Measurements from ENCODE around the gene NCOA7. TPM values are rescaled to one million over a fixed set of nuclear protein-coding genes. Genes with fewer than 3 reads are reported as not detected.

Gene NCOA7
- total and polyA plus RNA-seq, 8 donors, result 1.2 to 131 (median 21.8) TPM

DNA sequence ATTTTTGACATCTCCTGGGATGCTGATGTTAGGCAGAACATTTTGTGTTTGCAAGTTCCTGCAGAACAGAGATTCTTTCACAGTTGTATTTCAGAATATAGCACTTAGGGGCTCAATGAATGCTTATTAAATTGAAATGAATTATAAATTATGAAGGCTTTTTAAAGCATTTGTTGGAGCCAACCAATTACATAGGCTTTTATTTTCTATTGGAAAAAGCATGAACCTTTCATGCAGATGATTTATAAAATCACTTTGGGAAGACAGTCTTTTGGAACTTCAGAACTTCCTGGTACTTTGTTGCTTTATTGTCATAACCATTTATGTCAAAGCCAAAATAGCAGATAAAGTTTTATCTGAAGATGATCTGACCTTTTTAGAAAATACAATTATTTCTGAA is 96.6 kb downstream of the NCOA7 start:
- TF ChIP-seq EP300 (IDR thresholded peaks at IDR 0.05) (no peak), POLR2A (IDR thresholded peaks at IDR 0.05) (no peak), POLR2AphosphoS5 (IDR thresholded peaks at IDR 0.05) (no peak)
- TF ChIP-seq, protein P1, sequence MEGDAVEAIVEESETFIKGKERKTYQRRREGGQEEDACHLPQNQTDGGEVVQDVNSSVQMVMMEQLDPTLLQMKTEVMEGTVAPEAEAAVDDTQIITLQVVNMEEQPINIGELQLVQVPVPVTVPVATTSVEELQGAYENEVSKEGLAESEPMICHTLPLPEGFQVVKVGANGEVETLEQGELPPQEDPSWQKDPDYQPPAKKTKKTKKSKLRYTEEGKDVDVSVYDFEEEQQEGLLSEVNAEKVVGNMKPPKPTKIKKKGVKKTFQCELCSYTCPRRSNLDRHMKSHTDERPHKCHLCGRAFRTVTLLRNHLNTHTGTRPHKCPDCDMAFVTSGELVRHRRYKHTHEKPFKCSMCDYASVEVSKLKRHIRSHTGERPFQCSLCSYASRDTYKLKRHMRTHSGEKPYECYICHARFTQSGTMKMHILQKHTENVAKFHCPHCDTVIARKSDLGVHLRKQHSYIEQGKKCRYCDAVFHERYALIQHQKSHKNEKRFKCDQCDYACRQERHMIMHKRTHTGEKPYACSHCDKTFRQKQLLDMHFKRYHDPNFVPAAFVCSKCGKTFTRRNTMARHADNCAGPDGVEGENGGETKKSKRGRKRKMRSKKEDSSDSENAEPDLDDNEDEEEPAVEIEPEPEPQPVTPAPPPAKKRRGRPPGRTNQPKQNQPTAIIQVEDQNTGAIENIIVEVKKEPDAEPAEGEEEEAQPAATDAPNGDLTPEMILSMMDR (IDR thresholded peaks at IDR 0.05), result no peak

DNA sequence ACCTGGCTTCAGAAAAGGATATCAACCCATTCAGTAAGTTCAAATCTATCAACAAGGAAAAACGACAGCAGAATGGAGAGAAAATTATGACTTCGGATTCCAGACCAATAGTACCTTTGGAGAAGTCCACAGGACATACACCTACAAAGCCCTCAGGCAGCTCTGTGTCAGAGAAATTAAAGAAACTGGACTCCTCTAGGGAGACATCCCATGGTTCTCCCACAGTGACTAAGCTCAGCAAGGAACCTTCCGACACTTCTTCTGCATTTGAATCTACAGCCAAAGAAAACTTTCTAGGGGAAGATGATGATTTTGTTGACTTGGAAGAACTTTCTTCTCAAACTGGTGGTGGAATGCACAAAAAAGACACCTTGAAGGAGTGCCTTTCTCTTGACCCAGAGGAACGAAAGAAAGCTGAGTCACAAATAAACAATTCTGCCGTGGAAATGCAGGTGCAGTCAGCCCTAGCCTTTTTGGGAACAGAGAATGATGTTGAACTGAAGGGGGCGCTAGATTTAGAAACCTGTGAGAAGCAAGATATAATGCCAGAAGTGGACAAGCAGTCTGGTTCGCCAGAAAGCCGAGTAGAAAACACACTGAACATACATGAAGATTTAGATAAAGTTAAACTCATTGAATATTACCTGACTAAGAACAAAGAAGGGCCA is 98.4 kb downstream of the NCOA7 start:
- Histone ChIP-seq H3K36me3 (peaks cover 7 to 94% (median 68%) of the 10 kb centered on the region in 4 donors), H3K27ac (no peak overlapping the region), H3K4me1 (peaks cover 0 to 6% (median 0%) of the 10 kb centered on the region in 4 donors), H3K4me3 (no peak overlapping the region), H3K9me3 (no peaks in the 10 kb centered on the region), H3K27me3 (no peaks in the 10 kb centered on the region)
- TF ChIP-seq, protein P1 (IDR thresholded peaks at IDR 0.05), result peak in 2 of 7 experiments; percentile 28 to 44
- TF ChIP-seq EP300 (IDR thresholded peaks at IDR 0.05), result no peak
- DNase-seq, result peak in 1 of 2 donors; percentile 20
- intact Hi-C loops (cut with DNase I; ENCODE audit: low total_unique reads), result no loop called here
- WGBS, 5 donors, result 69 to 83% (median 73%) methylated on average over 8 of the region's 8 CpGs

More for the DNA sequence above, 96.6 kb downstream of the NCOA7 start:
- Histone ChIP-seq H3K9me3 (no peaks in the 10 kb centered on the region), H3K4me3 (no peak overlapping the region), H3K27ac (no peak overlapping the region), H3K36me3 (peaks cover 7 to 94% (median 66%) of the 10 kb centered on the region in 4 donors), H3K27me3 (no peaks in the 10 kb centered on the region), H3K4me1 (peaks cover 0 to 6% (median 0%) of the 10 kb centered on the region in 4 donors)
- DNase-seq, result no peak
- intact Hi-C loops (cut with DNase I; ENCODE audit: low total_unique reads), result no loop called here

DNA sequence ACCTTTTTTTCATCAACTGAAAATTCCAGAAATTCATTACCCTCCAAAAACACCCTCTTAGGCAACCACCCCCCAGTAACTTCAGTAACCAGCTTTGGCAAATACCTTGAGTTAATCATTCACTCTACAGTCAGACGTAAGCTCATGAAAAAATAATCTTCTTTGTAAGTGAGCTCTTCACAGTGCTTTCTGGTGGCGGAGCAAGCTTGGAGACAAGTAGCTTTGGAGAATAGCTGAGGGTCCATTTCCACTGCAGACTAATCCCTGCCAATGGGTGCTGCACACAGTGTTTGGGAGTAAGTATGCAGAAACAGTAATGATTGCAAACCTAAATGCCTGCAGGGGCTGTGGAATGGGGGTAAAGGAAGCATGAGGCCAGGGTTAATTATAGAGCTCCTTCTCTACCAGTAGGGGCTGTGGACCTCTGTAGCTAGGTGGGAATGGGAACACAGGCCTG is 109.0 kb downstream of the NCOA7 start:
- WGBS, 5 donors, result 24 to 47% (median 33%) methylated on average over 2 of the region's 2 CpGs
- Histone ChIP-seq H3K27ac (peak overlapping the region in 3 of 5 donors; percentile 41 to 56 (median 48)), H3K4me1 (peaks cover 0 to 25% (median 4%) of the 10 kb centered on the region in 4 donors), H3K36me3 (peaks cover 10 to 47% (median 34%) of the 10 kb centered on the region in 4 donors), H3K27me3 (no peaks in the 10 kb centered on the region), H3K9me3 (no peaks in the 10 kb centered on the region), H3K4me3 (no peak overlapping the region)
- intact Hi-C loops (cut with DNase I; ENCODE audit: low total_unique reads), result no loop called here
- DNase-seq, result peak in 1 of 2 donors; percentile 50
- TF ChIP-seq, protein P1 (IDR thresholded peaks at IDR 0.05), result peak in 1 of 7 experiments; percentile 7
- TF ChIP-seq POLR2AphosphoS5 (IDR thresholded peaks at IDR 0.05) (no peak), EP300 (IDR thresholded peaks at IDR 0.05) (no peak), POLR2A (IDR thresholded peaks at IDR 0.05) (no peak)

DNA sequence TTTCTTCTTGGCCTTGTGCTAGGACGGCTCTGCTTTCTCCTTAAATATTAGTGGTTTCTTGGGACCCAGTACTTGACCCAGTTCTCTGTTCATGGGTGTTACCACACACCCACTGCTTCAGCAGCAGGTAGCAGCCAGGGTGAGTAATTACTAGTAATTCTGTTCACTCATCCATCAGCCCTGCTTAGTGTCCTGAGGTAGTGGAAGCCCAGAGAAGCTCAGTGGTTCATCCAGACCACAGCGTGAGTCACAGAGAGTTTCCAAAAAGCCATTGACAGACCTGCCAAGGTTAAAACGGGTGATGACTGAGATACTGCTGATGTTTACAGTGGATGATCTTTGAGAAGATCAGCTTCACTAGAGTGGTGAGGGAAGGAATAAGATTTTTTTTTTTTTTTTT is 114.1 kb downstream of the NCOA7 start:
- intact Hi-C loops (cut with DNase I; ENCODE audit: low total_unique reads), result no loop called here
- no peak for DNase-seq
- 81 to 90% (median 85%) methylated on average over 3 of the region's 3 CpGs for WGBS, 5 donors
- Histone ChIP-seq H3K4me3 (no peak overlapping the region), H3K4me1 (peaks cover 0 to 19% (median 8%) of the 10 kb centered on the region in 4 donors), H3K27me3 (no peaks in the 10 kb centered on the region), H3K27ac (no peak overlapping the region), H3K36me3 (peaks cover 10 to 40% (median 36%) of the 10 kb centered on the region in 4 donors), H3K9me3 (no peaks in the 10 kb centered on the region)
- no peak for TF ChIP-seq POLR2AphosphoS5 (IDR thresholded peaks at IDR 0.05)
- TF ChIP-seq, protein P1 (IDR thresholded peaks at IDR 0.05), result no peak
- no peak for TF ChIP-seq EP300 (IDR thresholded peaks at IDR 0.05)
- TF ChIP-seq POLR2A (IDR thresholded peaks at IDR 0.05), result no peak

Data from stomach (tissue), 9 donors.